PFSK-1 (cell line): ENCODE data around the gene VCPKMT.

Experiments
- FOXP2 ChIP-seq: optimal IDR thresholded peaks from 2 replicates; pipeline ENCODE3; 2011; ENCODE audit warnings: borderline replicate concordance, control low read depth, inconsistent platforms; ENCODE audit not compliant: insufficient read depth; ENCODE audit errors: extremely low read length, extremely low read depth
- POLR2AphosphoS5 ChIP-seq: IDR thresholded peaks from 2 replicates; pipeline ENCODE4 v1.6.1; 2012; ENCODE audit warnings: low read depth, mild to moderate bottlenecking, control low read depth, low read length, moderate library complexity
- TAF1 ChIP-seq: IDR thresholded peaks from 2 replicates; pipeline ENCODE4 v1.6.1; 2012; ENCODE audit warnings: low read length, control low read depth, borderline replicate concordance; ENCODE audit not compliant: insufficient read depth
- TF ChIP-seq, protein P1 (sequence below), 2 experiments: IDR thresholded peaks; 2 replicates each; pipeline versions ENCODE4 v1.6.1 to v1.8.0; 2011 to 2012; ENCODE audit warnings: low read depth in 2 of 2, low read length in 2 of 2, control low read depth in 1 of 2, inconsistent platforms in 1 of 2, mild to moderate bottlenecking in 1 of 2, moderate library complexity in 1 of 2; ENCODE audit not compliant: insufficient read depth in 1 of 2

DNA sequence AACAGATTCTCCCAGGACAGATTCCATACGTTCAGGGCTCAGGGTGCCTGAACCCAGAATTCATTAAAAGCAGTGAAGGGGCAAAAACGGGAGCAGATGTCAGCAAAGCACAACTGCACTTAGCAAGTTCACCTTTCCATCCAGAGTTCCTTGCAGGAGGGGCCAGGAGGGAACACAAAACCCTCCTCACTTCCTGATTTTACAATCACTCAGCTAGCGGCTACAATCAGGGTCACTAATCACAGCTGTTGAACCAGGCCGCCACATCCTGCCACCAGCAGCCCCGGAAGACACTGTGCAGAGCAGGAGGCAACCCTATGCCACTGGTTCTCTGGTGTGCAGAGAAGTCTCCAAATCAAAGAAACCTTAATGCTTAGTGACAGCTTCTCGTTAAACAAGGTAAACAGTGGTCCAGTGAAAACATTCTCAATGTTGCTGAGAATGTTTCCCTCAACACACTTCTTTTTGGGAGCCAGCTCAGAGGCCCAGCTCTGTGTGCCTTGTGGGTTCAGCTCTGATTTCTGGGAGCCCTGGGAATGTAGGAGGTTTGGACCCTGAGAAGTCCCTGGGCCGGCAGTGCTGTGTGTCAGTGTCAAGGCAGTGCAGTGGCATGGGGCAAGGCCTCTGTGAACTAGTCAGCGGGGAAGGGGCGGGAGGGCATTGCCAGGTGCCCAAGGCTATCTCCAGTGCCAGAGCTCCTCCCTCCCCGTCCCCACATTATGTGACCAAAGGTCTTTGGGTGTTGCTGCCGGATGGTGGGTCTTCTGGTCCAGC lies 54.5 kb downstream of the VCPKMT start:
- TF ChIP-seq, protein P1, sequence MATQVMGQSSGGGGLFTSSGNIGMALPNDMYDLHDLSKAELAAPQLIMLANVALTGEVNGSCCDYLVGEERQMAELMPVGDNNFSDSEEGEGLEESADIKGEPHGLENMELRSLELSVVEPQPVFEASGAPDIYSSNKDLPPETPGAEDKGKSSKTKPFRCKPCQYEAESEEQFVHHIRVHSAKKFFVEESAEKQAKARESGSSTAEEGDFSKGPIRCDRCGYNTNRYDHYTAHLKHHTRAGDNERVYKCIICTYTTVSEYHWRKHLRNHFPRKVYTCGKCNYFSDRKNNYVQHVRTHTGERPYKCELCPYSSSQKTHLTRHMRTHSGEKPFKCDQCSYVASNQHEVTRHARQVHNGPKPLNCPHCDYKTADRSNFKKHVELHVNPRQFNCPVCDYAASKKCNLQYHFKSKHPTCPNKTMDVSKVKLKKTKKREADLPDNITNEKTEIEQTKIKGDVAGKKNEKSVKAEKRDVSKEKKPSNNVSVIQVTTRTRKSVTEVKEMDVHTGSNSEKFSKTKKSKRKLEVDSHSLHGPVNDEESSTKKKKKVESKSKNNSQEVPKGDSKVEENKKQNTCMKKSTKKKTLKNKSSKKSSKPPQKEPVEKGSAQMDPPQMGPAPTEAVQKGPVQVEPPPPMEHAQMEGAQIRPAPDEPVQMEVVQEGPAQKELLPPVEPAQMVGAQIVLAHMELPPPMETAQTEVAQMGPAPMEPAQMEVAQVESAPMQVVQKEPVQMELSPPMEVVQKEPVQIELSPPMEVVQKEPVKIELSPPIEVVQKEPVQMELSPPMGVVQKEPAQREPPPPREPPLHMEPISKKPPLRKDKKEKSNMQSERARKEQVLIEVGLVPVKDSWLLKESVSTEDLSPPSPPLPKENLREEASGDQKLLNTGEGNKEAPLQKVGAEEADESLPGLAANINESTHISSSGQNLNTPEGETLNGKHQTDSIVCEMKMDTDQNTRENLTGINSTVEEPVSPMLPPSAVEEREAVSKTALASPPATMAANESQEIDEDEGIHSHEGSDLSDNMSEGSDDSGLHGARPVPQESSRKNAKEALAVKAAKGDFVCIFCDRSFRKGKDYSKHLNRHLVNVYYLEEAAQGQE (IDR thresholded peaks at IDR 0.05; ENCODE audit: insufficient read depth in 1 of 2, low read depth in 2 of 2, low read length in 2 of 2): no peak
- no peak for TF ChIP-seq POLR2AphosphoS5
- no peak for TF ChIP-seq FOXP2
- TF ChIP-seq TAF1: no peak
